ENCODE data around the gene KIF4A.
A peak's percentile ranks its signal among the peaks of the same experiment; 100 is the strongest.

KIF4A gene

DNA sequence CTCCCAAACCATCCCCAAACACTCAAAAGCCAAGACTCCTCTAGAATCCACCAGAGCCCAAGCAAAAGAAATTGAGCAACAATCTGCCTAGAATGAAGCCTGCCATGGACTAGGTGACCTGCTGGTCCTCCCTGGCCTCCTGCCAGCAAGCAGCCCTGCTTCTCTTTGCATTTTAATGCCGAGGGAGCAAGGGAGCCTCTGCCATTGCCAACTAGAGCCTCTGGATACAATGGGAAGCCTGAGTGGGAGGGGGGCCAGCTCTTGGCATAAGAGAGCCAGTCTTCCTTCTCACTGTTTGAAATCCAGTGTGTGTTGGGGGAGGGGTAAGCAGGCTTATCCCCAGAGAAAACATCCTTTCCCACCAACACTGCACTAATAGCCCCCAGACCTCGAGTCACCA, 131.7 kb downstream of the KIF4A start:
- no peaks in the 10 kb centered on the region for H3K36me3 ChIP-seq (ENCODE audit: control insufficient read depth, insufficient read depth, low read length)
- H3K4me3 ChIP-seq (ENCODE audit: insufficient read depth, low read depth, low read length, poor library complexity, severe bottlenecking) = no peak overlapping the region
- no peak overlapping the region for H3K27ac ChIP-seq (ENCODE audit: insufficient read depth, low read length, poor library complexity, severe bottlenecking)
- no peaks in the 10 kb centered on the region for H3K27me3 ChIP-seq (replicated peaks; ENCODE audit: control insufficient read depth, insufficient read depth, low read length, poor library complexity, severe bottlenecking)
- no peaks in the 10 kb centered on the region for H3K4me1 ChIP-seq (ENCODE audit: control insufficient read depth, insufficient read depth, low read length, poor library complexity, severe bottlenecking)
- no peaks in the 10 kb centered on the region for H3K9me3 ChIP-seq (ENCODE audit: control insufficient read depth, low read length)
- DNase-seq = no peak

- no peaks in the 10 kb centered on the region for H3K36me3 ChIP-seq (ENCODE audit: control insufficient read depth, insufficient read depth, low read length)
- no peak within 1 kb of the TSS for H3K4me3 ChIP-seq (ENCODE audit: insufficient read depth, low read depth, low read length, poor library complexity, severe bottlenecking)
- no peak within 1 kb of the TSS for H3K27ac ChIP-seq (ENCODE audit: insufficient read depth, low read length, poor library complexity, severe bottlenecking)
- no peaks in the 10 kb centered on the region for H3K4me1 ChIP-seq (ENCODE audit: control insufficient read depth, insufficient read depth, low read length, poor library complexity, severe bottlenecking)
- H3K27me3 ChIP-seq (replicated peaks; ENCODE audit: control insufficient read depth, insufficient read depth, low read length, poor library complexity, severe bottlenecking) = no peaks in the 10 kb centered on the region
- no peak for DNase-seq
- H3K9me3 ChIP-seq (ENCODE audit: control insufficient read depth, low read length) = no peaks in the 10 kb centered on the region
These were observed 133.0 kb downstream of the KIF4A start, which contains the start of gene GDPD2 for GRCh38 chrX:70422851-70423341. Gene GDPD2, plus strand, starts transcription at chrX:70423314. Its CDS starts 1,671 bp downstream, at chrX:70424985.

DNA sequence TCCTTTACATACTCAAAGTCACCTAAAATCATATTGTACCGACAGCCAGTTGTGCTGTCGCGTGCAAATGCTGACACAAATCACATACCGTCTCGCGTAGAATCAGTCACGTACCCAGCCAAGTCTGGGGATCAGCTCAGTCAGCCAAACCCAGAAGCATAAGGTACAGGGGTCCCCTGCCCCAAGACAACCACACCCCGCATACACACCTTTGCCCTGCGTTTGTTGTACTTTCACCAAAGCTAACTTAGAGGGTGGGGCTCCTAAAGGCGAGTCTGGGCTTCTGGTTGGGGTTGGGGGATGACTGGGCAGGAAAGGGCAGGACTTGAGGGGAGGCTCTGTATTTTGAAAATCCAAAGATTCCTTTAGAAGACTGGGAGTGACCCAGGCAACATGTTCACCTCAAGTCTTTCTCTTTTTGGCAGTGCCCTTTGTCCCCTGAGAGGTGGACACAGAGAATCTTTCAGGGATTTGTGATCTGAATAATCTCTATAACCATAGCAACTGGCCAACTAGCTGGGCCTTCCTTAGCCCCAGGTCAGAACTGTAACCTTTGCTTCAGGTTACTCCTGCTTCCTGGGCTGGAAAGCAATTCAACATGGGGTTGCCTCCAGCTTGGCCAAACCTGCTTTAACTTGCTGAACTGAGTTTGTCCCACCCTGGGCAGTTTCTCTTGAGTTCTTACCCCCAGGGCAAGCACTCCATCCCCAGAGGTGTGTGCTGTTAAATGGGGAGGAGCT, 134.2 kb downstream of the KIF4A start:
- Histone ChIP-seq H3K4me3 (ENCODE audit: insufficient read depth, low read depth, low read length, poor library complexity, severe bottlenecking) (no peak overlapping the region), H3K9me3 (ENCODE audit: control insufficient read depth, low read length) (no peaks in the 10 kb centered on the region), H3K4me1 (ENCODE audit: control insufficient read depth, insufficient read depth, low read length, poor library complexity, severe bottlenecking) (no peaks in the 10 kb centered on the region), H3K27ac (ENCODE audit: insufficient read depth, low read length, poor library complexity, severe bottlenecking) (no peak overlapping the region), H3K27me3 (replicated peaks; ENCODE audit: control insufficient read depth, insufficient read depth, low read length, poor library complexity, severe bottlenecking) (no peaks in the 10 kb centered on the region), H3K36me3 (ENCODE audit: control insufficient read depth, insufficient read depth, low read length) (no peaks in the 10 kb centered on the region)
- DNase-seq = no peak

DNA sequence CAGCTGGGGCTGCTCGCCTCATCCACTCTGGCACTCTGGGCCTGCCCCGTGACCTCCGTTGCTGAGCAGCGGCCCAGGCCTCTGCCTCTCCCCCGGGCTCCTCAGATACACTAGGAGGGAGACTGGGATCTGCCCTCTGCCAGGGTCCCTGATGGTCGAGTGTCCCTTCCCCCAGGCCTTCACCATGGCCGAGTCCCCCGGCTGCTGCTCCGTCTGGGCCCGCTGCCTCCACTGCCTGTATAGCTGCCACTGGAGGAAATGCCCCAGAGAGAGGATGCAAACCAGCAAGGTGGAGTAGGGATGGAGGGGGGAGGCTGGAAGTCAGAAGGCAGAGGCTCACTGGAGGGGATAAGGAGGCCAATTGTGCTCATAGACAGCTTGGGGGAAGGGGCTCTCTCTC, 134.9 kb downstream of the KIF4A start:
- Histone ChIP-seq H3K36me3 (ENCODE audit: control insufficient read depth, insufficient read depth, low read length) (no peaks in the 10 kb centered on the region), H3K9me3 (ENCODE audit: control insufficient read depth, low read length) (no peaks in the 10 kb centered on the region), H3K4me3 (ENCODE audit: insufficient read depth, low read depth, low read length, poor library complexity, severe bottlenecking) (no peak overlapping the region), H3K4me1 (ENCODE audit: control insufficient read depth, insufficient read depth, low read length, poor library complexity, severe bottlenecking) (no peaks in the 10 kb centered on the region), H3K27ac (ENCODE audit: insufficient read depth, low read length, poor library complexity, severe bottlenecking) (no peak overlapping the region), H3K27me3 (replicated peaks; ENCODE audit: control insufficient read depth, insufficient read depth, low read length, poor library complexity, severe bottlenecking) (no peaks in the 10 kb centered on the region)
- no peak for DNase-seq

DNA sequence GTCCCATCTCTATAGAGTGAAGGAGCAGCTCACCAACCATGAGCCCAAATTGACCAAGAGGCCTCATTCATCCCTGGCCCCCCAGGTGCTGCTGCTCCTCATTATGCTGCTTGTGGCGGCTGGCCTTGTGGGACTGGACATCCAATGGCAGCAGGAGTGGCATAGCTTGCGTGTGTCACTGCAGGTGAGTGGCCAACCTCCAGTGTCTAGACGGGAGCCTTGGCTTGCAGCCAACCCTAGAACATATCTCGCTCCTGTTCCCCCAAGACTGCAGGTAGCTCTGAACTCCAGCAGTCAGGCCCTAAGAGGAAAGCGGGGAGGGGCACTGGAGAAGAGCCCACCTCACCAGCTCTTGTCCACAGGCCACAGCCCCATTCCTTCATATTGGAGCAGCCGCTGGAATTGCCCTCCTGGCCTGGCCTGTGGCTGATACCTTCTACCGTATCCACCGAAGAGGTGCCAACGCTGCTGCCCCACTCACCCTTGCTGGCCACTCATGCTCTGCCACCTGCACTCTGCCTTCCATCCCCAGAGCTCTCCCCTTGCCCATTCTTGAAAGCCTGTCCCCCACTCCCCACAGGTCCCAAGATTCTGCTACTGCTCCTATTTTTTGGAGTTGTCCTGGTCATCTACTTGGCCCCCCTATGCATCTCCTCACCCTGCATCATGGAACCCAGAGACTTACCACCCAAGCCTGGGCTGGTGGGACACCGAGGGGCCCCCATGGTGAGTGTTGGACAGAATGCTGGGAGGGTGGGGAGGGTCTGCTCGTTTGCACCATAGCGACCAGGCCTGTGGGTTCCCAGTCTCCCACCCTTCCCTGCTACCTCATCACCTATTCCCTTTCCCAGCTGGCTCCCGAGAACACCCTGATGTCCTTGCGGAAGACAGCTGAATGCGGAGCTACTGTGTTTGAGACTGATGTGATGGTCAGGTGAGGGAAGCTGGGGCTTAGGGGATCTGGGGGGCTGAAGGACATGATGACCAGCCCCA, 136.7 kb downstream of the KIF4A start:
- Histone ChIP-seq H3K9me3 (ENCODE audit: control insufficient read depth, low read length) (no peaks in the 10 kb centered on the region), H3K4me3 (ENCODE audit: insufficient read depth, low read depth, low read length, poor library complexity, severe bottlenecking) (no peak overlapping the region), H3K27ac (ENCODE audit: insufficient read depth, low read length, poor library complexity, severe bottlenecking) (no peak overlapping the region)

DNA sequence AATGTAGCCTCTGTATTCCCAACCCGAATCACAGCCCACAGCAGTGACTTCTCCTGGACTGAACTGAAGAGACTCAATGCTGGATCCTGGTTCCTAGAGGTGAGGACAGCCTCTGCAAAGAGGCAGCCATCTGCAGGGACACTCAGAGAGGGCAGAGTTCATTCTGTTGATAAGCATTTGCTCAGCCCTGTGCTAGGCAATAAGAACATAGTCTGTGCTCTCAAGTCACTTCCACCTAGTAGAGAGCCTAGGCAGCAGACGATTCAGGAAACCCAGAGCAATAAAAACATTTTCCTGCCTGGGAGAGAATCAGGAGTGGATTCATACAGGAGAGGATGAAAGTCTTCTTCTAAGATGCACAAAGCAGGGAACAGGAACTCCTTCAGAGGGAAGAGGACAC, 137.5 kb downstream of the KIF4A start:
- H3K27ac ChIP-seq (ENCODE audit: insufficient read depth, low read length, poor library complexity, severe bottlenecking) = no peak overlapping the region
- no peaks in the 10 kb centered on the region for H3K27me3 ChIP-seq (replicated peaks; ENCODE audit: control insufficient read depth, insufficient read depth, low read length, poor library complexity, severe bottlenecking)
- H3K36me3 ChIP-seq (ENCODE audit: control insufficient read depth, insufficient read depth, low read length) = no peaks in the 10 kb centered on the region
- H3K9me3 ChIP-seq (ENCODE audit: control insufficient read depth, low read length) = no peaks in the 10 kb centered on the region
- H3K4me3 ChIP-seq (ENCODE audit: insufficient read depth, low read depth, low read length, poor library complexity, severe bottlenecking) = no peak overlapping the region
- H3K4me1 ChIP-seq (ENCODE audit: control insufficient read depth, insufficient read depth, low read length, poor library complexity, severe bottlenecking) = no peaks in the 10 kb centered on the region
- DNase-seq = no peak

More for the DNA sequence above, 136.7 kb downstream of the KIF4A start:
- DNase-seq = no peak
- H3K36me3 ChIP-seq (ENCODE audit: control insufficient read depth, insufficient read depth, low read length) = no peaks in the 10 kb centered on the region
- no peaks in the 10 kb centered on the region for H3K27me3 ChIP-seq (replicated peaks; ENCODE audit: control insufficient read depth, insufficient read depth, low read length, poor library complexity, severe bottlenecking)
- H3K4me1 ChIP-seq (ENCODE audit: control insufficient read depth, insufficient read depth, low read length, poor library complexity, severe bottlenecking) = no peaks in the 10 kb centered on the region

GRCh38 chrX:70429759-70430158, 139.9 kb downstream of the KIF4A start:
- Histone ChIP-seq H3K4me1 (ENCODE audit: control insufficient read depth, insufficient read depth, low read length, poor library complexity, severe bottlenecking) (no peaks in the 10 kb centered on the region), H3K27ac (ENCODE audit: insufficient read depth, low read length, poor library complexity, severe bottlenecking) (no peak overlapping the region), H3K36me3 (ENCODE audit: control insufficient read depth, insufficient read depth, low read length) (no peaks in the 10 kb centered on the region), H3K27me3 (replicated peaks; ENCODE audit: control insufficient read depth, insufficient read depth, low read length, poor library complexity, severe bottlenecking) (no peaks in the 10 kb centered on the region), H3K9me3 (ENCODE audit: control insufficient read depth, low read length) (no peaks in the 10 kb centered on the region), H3K4me3 (ENCODE audit: insufficient read depth, low read depth, low read length, poor library complexity, severe bottlenecking) (no peak overlapping the region)
- no peak for DNase-seq

GRCh38 chrX:70432936-70433847, 143.3 kb downstream of the KIF4A start:
- DNase-seq = no peak
- H3K27ac ChIP-seq (ENCODE audit: insufficient read depth, low read length, poor library complexity, severe bottlenecking) = no peak overlapping the region

DNA sequence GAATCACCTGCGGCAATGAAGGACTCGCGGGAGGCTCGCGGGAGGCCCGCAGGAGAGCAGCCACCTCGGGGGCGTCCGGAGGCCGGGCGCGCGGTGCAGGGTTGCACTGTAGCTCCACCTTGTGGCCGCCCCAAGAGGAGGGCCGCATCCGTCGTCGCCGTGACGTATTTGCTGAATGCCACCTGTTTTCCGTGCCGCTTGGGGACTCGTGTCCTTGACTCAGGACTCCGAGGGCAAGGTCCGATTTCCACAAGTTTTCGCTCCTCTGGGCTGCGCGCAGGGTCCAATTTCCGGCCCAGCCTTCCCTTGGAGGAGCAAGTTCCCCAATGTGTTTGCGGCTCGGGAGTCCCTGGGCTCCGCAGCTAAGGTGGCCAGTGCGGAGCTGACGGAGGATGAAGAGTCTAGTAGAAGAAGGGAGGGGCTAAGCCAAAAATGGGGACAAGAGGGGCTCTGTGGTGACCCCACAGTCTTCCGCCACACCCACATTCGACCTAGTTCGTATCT, 144.0 kb downstream of the KIF4A start:
- Histone ChIP-seq H3K36me3 (ENCODE audit: control insufficient read depth, insufficient read depth, low read length) (no peaks in the 10 kb centered on the region), H3K27ac (ENCODE audit: insufficient read depth, low read length, poor library complexity, severe bottlenecking) (peak overlapping the region; percentile 47), H3K4me1 (ENCODE audit: control insufficient read depth, insufficient read depth, low read length, poor library complexity, severe bottlenecking) (no peaks in the 10 kb centered on the region), H3K4me3 (ENCODE audit: insufficient read depth, low read depth, low read length, poor library complexity, severe bottlenecking) (peak overlapping the region; percentile 65), H3K9me3 (ENCODE audit: control insufficient read depth, low read length) (no peaks in the 10 kb centered on the region), H3K27me3 (replicated peaks; ENCODE audit: control insufficient read depth, insufficient read depth, low read length, poor library complexity, severe bottlenecking) (no peaks in the 10 kb centered on the region)
- peak; percentile 54 to 65 (median 58) for DNase-seq

More at GRCh38 chrX:70432936-70433847, 143.3 kb downstream of the KIF4A start:
- no peaks in the 10 kb centered on the region for H3K36me3 ChIP-seq (ENCODE audit: control insufficient read depth, insufficient read depth, low read length)
- no peaks in the 10 kb centered on the region for H3K9me3 ChIP-seq (ENCODE audit: control insufficient read depth, low read length)
- no peaks in the 10 kb centered on the region for H3K4me1 ChIP-seq (ENCODE audit: control insufficient read depth, insufficient read depth, low read length, poor library complexity, severe bottlenecking)
- H3K27me3 ChIP-seq (replicated peaks; ENCODE audit: control insufficient read depth, insufficient read depth, low read length, poor library complexity, severe bottlenecking) = no peaks in the 10 kb centered on the region
- peak overlapping the region; percentile 65 for H3K4me3 ChIP-seq (ENCODE audit: insufficient read depth, low read depth, low read length, poor library complexity, severe bottlenecking)
